ENCODE results near the gene ARNT2. TPM values are rescaled to one million over a fixed set of nuclear protein-coding genes. Genes with fewer than 3 reads are reported as not detected.

ARNT2 gene
- total RNA-seq, 1 donor from 2014 or later, result 72.4 TPM

DNA sequence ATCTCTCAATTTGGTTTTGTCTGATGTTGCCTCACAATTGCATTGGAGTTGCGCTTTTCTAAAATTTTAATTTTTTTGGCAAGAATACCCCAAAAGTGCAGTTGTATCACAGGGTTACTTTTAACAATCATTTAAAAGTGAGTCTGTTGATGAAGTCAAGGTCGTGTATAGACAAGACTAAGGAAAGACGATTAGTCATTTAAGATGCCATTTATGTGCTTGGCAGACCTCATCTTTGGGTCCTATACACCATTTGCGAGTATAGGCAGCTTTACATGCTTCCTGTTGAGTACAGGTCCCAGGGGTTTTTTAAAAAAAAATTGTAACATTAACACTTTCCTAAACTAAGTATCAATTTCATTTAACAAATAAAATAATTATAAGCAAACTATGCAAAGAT is 12.5 kb downstream of the ARNT2 start:
- DNase-seq (ENCODE audit: extremely low spot score, unreplicated experiment), result no peak
- H3K27me3 Mint-ChIP-seq (ENCODE audit: unreplicated experiment), result no peaks in the 10 kb centered on the region
- H3K36me3 Mint-ChIP-seq (ENCODE audit: unreplicated experiment), result peaks cover 8% of the 10 kb centered on the region
- TF ChIP-seq, protein P1, sequence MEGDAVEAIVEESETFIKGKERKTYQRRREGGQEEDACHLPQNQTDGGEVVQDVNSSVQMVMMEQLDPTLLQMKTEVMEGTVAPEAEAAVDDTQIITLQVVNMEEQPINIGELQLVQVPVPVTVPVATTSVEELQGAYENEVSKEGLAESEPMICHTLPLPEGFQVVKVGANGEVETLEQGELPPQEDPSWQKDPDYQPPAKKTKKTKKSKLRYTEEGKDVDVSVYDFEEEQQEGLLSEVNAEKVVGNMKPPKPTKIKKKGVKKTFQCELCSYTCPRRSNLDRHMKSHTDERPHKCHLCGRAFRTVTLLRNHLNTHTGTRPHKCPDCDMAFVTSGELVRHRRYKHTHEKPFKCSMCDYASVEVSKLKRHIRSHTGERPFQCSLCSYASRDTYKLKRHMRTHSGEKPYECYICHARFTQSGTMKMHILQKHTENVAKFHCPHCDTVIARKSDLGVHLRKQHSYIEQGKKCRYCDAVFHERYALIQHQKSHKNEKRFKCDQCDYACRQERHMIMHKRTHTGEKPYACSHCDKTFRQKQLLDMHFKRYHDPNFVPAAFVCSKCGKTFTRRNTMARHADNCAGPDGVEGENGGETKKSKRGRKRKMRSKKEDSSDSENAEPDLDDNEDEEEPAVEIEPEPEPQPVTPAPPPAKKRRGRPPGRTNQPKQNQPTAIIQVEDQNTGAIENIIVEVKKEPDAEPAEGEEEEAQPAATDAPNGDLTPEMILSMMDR (IDR thresholded peaks at IDR 0.05), result no peak
- H3K27ac Mint-ChIP-seq (ENCODE audit: unreplicated experiment), result no peak overlapping the region
- H3K4me1 Mint-ChIP-seq (ENCODE audit: unreplicated experiment), result peaks cover 40% of the 10 kb centered on the region
- H3K4me3 Mint-ChIP-seq (ENCODE audit: unreplicated experiment), result no peak overlapping the region
- H3K9me3 Mint-ChIP-seq (ENCODE audit: unreplicated experiment), result peaks cover 5% of the 10 kb centered on the region

DNA sequence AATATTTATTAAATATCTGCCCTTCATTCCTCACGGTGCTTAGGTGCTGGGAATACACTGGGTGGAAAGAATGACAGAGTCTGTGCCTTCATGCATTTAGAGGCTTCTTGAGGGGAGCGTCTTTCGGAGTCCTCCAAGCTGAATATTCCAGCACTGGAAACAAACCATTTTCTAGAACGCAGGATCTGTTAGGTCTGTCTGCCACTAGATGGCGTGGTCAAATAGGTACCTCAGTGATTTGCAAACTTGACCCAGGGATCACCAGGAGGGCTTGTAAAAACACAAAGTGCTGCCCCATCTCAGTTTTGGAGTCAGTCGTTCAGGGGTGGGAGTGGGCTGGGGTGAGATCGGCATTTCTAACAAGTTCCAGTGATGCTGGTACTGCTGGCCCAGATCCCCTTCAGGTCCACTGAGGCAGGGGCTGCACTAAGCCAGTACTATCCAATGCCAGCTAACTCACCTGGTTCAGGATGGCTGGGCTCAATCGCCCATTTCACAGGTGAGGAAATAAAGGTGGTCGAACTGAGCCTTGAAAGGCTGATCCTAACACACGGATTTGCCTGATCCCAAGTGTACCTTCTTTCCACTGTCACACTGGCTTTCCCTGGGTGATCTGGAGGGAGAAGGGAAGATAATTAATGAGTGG is 14.8 kb downstream of the ARNT2 start:
- Mint-ChIP-seq H3K27ac (ENCODE audit: unreplicated experiment) (peak overlapping the region; percentile 86), H3K9me3 (ENCODE audit: unreplicated experiment) (peaks cover 10% of the 10 kb centered on the region), H3K4me3 (ENCODE audit: unreplicated experiment) (no peak overlapping the region), H3K4me1 (ENCODE audit: unreplicated experiment) (peaks cover 60% of the 10 kb centered on the region), H3K27me3 (ENCODE audit: unreplicated experiment) (no peaks in the 10 kb centered on the region), H3K36me3 (ENCODE audit: unreplicated experiment) (peaks cover 11% of the 10 kb centered on the region)
- TF ChIP-seq, protein P1 (IDR thresholded peaks at IDR 0.05), result peak; percentile 72
- no peak for DNase-seq (ENCODE audit: extremely low spot score, unreplicated experiment)

DNA sequence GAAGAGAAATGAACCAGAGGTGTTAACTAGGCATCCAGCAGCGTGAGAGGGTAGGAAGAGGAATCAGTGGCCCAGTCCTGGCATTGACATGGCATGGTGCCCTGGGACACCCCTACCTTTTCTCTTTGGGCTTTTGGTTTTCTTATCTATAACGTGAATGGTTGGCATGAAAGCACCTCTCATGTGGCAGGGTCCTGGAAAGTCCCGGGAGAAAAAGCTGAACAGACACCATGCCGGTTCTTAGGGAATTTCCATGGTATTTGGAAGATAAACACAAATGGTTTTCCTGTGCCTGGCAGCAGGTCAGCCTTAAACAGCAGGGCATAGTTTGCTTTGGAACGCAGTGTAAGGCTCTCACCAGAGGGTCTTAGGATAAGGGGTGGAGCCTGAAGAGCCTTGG is 15.4 kb downstream of the ARNT2 start:
- H3K36me3 Mint-ChIP-seq (ENCODE audit: unreplicated experiment), result peaks cover 11% of the 10 kb centered on the region
- H3K4me3 Mint-ChIP-seq (ENCODE audit: unreplicated experiment), result no peak overlapping the region
- peak overlapping the region; percentile 86 for H3K27ac Mint-ChIP-seq (ENCODE audit: unreplicated experiment)
- TF ChIP-seq, protein P1 (IDR thresholded peaks at IDR 0.05), result no peak
- H3K4me1 Mint-ChIP-seq (ENCODE audit: unreplicated experiment), result peaks cover 65% of the 10 kb centered on the region
- no peak for DNase-seq (ENCODE audit: extremely low spot score, unreplicated experiment)
- no peaks in the 10 kb centered on the region for H3K27me3 Mint-ChIP-seq (ENCODE audit: unreplicated experiment)
- H3K9me3 Mint-ChIP-seq (ENCODE audit: unreplicated experiment), result peaks cover 10% of the 10 kb centered on the region

DNA sequence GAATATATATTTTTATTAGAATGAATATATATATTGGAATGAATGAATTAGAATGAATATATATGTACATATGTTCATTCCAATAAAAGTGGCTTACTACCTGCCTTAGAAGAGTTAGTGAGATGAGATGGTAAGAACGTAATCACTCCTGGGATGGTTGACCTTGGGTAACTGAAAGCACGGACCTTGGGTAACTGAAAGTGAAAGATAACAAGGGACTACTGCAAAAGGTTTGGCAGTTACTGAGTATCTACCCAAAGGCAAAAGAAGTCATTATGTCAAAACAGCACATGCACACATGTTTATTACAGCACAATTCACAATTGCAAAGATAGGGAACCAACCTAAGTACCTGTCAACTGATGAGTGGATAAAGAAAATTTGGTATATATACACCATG is 16.5 kb downstream of the ARNT2 start:
- Mint-ChIP-seq H3K27me3 (ENCODE audit: unreplicated experiment) (no peaks in the 10 kb centered on the region), H3K4me1 (ENCODE audit: unreplicated experiment) (peaks cover 66% of the 10 kb centered on the region), H3K36me3 (ENCODE audit: unreplicated experiment) (peaks cover 5% of the 10 kb centered on the region)

DNA sequence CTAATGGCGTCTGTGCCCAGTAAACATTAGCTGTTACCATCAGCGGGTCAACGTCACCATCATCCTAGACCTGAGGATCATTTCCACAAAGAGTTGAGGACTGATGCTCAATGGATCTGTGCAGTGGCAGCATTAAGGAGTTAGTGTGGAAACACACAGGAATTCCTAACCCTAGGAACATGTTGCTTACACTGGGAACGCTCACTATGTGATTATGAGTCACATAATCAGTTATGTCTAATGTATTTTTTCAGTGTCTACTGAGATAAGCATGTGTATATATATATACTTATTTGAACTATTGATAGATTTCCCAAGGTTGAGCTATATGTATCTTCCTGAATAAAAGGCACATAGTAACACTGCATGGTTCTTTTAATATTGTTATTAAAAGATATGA is 19.0 kb downstream of the ARNT2 start:
- Mint-ChIP-seq H3K36me3 (ENCODE audit: unreplicated experiment) (peaks cover 5% of the 10 kb centered on the region), H3K4me3 (ENCODE audit: unreplicated experiment) (no peak overlapping the region), H3K9me3 (ENCODE audit: unreplicated experiment) (peaks cover 10% of the 10 kb centered on the region), H3K4me1 (ENCODE audit: unreplicated experiment) (peaks cover 60% of the 10 kb centered on the region), H3K27me3 (ENCODE audit: unreplicated experiment) (no peaks in the 10 kb centered on the region), H3K27ac (ENCODE audit: unreplicated experiment) (peak overlapping the region; percentile 48)
- TF ChIP-seq, protein P1 (IDR thresholded peaks at IDR 0.05), result no peak
- DNase-seq (ENCODE audit: extremely low spot score, unreplicated experiment), result no peak

More for the DNA sequence above, 16.5 kb downstream of the ARNT2 start:
- TF ChIP-seq, protein P1 (IDR thresholded peaks at IDR 0.05), result no peak
- peaks cover 10% of the 10 kb centered on the region for H3K9me3 Mint-ChIP-seq (ENCODE audit: unreplicated experiment)
- no peak overlapping the region for H3K27ac Mint-ChIP-seq (ENCODE audit: unreplicated experiment)
- DNase-seq (ENCODE audit: extremely low spot score, unreplicated experiment), result no peak
- no peak overlapping the region for H3K4me3 Mint-ChIP-seq (ENCODE audit: unreplicated experiment)
